Neural progenitor cell (in vitro differentiated cells): ENCODE data around the gene STKLD1.

ENCODE experiments used
- EZH2 ChIP-seq: fragments of 200-600 bp; sonication (generic); IDR thresholded peaks from 2 replicates; pipeline ENCODE4 v1.6.1; 2017; ENCODE audit warnings: antibody characterized with exemption, mild to moderate bottlenecking, moderate library complexity
- EZH2phosphoT487 ChIP-seq: fragments of 200-600 bp; sonication (generic); IDR thresholded peaks from 2 replicates; pipeline ENCODE4 v1.6.1; 2017; ENCODE audit warnings: antibody characterized with exemption
- TF ChIP-seq, protein P1 (sequence below): fragments of 200-600 bp; sonication (generic); IDR thresholded peaks from 2 replicates; pipeline ENCODE4 v1.5.1; 2017; ENCODE audit warnings: antibody characterized with exemption, mild to moderate bottlenecking

DNA sequence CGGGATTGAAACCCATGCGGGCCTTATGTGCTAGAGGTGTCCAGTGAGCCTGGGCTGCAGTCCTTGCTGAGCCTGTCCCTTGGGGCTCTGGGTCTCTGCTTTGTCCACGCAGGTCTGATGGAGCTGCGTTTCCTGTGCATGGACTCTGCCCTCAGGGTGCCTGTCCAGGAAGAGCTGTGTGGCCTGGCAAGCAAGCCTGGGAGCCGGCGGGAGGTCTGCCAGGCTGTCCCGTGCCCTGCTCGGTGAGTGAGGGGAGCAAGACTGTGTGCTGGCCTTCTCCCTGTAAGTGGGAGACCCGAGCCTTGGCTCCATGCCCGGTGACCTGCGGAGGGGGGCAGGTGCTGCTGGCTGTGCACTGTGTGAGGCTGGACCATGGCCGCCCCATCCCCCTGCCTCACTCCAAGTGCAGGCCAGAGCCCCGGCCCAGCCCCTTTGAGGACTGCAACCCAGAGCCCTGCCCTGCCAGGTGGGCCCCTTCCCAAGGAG, 72.4 kb downstream of the STKLD1 start:
- TF ChIP-seq, protein P1, sequence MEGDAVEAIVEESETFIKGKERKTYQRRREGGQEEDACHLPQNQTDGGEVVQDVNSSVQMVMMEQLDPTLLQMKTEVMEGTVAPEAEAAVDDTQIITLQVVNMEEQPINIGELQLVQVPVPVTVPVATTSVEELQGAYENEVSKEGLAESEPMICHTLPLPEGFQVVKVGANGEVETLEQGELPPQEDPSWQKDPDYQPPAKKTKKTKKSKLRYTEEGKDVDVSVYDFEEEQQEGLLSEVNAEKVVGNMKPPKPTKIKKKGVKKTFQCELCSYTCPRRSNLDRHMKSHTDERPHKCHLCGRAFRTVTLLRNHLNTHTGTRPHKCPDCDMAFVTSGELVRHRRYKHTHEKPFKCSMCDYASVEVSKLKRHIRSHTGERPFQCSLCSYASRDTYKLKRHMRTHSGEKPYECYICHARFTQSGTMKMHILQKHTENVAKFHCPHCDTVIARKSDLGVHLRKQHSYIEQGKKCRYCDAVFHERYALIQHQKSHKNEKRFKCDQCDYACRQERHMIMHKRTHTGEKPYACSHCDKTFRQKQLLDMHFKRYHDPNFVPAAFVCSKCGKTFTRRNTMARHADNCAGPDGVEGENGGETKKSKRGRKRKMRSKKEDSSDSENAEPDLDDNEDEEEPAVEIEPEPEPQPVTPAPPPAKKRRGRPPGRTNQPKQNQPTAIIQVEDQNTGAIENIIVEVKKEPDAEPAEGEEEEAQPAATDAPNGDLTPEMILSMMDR = no peak
- TF ChIP-seq EZH2phosphoT487 (no peak), EZH2 (no peak)
